HG03103 (cell line): ENCODE measurements around the gene CEP128.
A peak's percentile ranks its signal among the peaks of the same experiment; 100 is the strongest.

ENCODE experiments used
- ATAC-seq: cut with Tn5 transposase; IDR thresholded peaks from one replicate; pipeline ENCODE4 v1.9.1; 2021; ENCODE audit warnings: low read depth; ENCODE audit not compliant: unreplicated experiment

Gene CEP128

DNA sequence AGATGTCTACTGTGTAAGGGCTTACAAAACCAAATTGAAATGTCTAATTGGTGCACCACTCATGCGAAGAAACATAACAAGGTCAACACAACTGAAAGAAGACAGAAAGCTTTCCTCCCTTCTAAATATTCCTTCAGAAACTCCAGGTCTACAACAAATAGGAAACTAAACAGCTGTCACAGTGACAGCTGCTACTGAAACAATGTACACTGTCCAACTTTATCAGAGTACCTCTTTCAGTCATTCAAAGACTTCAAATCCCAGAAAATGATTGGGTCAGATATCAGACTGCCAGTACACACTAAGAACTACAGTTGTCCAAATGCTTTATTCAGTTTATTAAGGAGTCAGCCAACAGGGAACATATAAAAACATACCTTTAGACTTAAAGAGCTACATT is 35.2 kb downstream of the CEP128 start:
- no peak for ATAC-seq

DNA sequence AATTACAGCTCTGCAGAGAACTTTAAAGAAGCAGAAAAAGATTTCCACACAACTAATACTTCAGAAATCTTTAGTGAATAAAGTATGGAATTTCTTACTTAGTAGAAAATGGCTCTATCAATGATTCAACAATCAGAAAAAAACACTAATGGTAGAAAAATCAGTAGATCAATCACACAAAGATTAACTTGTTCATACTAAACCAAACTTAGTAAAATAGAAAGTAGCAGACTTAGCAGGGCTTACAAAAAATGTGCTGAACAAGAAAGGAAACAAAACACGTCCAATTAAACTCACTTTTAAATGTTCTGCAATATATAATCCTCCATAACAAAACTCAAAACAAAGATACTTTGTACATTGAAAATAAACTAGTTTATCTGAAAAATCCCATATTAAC is 38.9 kb downstream of the CEP128 start:
- ATAC-seq, result no peak

DNA sequence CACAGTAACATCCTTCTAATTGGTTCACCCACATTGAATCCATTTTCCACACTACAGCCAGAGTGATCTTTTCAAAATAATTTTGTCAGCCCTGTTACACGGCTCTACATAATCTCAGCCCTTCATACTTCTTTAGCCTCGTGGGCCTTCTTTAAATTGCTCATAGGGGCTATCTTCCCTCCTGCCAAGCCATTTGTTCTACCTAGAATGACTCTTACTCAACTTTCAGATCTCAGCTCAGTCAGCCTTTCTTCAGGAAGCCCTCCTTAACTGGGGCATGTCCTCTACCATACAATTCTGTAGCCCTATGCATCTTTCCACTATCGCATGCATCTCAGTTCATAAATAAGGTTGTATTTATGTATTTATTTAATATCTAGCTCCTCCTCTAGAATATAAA is 39.7 kb downstream of the CEP128 start:
- no peak for ATAC-seq

DNA sequence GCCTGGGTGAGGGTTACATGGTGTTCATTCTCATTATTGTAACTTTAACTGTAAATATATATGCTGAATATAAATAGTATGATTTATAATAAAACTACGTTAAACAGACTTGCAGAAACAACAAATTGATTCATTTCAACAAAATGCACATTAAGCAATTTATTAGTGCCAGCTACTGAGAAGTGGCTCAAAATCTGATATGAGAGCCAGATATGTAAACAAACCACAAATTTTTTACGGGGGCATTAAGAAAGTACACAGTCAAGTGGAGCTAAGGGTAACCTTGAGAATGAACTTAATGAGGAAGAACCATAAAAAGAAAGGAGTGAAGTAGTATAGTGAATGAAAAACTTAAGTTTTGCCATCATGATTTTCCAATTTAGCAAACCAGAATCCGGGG is 40.3 kb downstream of the CEP128 start:
- ATAC-seq, result no peak

DNA sequence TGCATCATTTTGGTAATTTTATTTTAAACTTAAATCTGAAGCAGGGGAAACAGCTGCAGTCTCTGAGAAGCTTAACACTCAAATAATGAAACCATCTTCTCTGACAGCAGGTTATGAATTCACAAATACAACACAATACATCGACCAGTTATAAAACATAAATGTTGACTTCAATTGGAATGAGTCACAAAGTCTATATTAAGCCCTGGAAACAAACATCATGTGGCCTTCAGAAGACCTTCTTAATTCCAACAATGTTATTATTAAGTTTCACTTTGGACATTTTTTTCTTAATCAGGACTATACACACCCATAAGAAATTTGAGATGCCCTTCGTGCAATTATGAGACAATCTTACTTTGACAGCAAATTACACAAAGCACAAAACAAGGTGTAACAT is 68.9 kb downstream of the CEP128 start:
- no peak for ATAC-seq

DNA sequence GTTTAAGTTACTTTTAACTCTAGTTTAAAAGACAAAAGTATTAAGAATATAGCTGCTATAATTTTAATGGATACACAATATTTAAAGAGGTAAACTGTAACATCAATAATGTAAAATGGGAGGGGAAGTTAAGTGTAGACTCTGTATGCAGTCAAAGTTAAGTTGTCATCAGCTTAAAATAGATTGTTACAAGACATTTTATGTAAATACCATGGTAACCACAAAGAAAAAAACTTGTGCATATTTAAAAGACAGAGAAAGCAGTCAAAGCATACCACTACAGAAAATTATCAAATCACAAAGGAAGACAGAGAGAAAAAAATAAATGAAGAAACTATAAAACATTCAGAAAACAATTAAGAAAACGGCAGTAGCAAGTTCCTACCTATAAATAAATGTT is 73.3 kb downstream of the CEP128 start:
- no peak for ATAC-seq

DNA sequence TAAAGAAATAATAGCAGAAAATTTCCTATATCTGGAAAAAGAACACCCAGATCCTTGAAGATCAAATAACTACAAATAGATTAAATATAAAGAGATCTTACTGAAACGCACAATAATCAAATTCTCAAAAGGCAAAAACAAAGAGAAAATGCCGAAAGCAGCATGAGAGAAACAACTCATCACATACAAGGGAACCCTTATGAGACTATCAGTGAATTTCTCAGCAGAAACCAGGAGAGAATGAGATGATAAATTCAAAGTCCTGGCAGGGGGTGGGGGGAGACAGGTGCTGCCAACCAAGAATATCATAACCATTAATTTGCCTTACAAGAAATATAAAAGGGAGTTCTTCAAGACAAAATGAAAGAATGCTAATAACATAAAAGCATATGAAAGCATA is 73.7 kb downstream of the CEP128 start:
- no peak for ATAC-seq

DNA sequence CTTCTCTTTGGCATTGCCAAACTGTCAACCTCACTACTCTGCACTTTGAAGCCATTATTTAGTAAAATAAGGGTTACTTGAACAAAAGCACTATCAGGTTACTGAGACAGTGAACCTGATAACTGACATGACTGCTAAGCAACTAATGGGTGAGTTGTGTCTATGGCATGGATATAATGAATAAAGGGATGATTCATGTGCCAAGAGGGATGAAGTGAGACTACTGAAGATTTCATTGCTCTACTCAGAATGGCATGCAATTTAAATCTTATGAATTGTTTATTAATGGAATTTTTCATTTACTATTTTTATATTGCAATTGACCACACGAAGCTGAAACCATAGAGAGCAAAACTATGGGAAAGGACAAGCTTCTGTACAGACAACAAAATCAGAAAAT is 74.4 kb downstream of the CEP128 start:
- no peak for ATAC-seq

DNA sequence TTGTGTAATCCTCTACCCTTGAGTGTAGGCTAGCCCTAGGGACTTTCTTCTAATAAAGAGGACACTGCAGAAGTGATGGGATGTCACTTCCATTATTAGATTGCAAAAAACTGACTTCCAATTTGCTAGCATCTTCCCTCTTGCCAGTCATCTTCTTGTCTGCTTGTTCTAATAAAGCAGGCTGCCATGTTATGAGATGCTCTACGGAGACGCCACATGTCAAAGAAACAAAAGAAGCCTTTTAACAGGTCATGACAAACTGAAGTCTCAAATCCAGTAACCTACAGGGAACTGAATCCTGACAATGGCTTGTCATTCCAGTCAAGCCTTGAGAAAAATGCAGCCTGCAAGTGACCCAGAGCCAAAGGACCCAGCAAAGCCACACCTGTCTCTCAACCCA is 76.0 kb downstream of the CEP128 start:
- ATAC-seq, result no peak

DNA sequence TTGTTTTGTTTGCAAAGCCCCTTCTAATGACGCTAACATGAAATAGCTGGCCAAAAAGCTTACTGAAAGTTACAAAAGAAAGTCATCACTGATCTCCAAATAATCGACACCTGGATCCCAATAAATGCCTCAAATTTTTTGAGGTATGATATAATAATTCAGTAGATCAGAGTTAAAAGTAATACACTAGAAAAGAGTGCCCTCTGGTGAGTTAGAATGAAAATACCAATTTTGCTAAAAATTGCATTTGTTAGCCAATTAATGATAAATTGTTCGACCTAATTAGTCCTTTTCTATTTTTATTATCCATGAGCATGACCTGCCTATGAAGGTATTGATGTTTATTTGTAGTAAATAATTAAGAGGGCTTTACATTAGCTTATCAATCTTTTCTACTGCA is 78.6 kb downstream of the CEP128 start:
- ATAC-seq, result no peak

DNA sequence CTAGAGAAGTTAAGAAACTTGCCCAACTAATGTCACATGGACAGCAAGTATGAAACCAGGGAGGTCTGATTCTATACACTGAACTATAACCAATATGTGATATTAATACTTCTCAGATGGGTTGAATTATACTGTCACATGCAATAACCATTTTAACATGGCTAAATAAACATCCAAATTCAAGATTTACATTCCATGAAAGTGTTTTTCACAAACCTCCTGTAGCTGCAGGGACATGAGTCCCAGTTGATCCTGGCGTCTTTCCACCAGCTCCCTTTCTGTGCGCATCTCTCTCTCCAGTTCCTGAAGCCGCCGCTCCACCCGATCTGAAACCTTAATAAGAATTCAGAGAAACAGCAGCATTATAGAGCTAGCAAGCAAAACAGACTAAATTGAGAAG is 79.0 kb downstream of the CEP128 start:
- no peak for ATAC-seq

DNA sequence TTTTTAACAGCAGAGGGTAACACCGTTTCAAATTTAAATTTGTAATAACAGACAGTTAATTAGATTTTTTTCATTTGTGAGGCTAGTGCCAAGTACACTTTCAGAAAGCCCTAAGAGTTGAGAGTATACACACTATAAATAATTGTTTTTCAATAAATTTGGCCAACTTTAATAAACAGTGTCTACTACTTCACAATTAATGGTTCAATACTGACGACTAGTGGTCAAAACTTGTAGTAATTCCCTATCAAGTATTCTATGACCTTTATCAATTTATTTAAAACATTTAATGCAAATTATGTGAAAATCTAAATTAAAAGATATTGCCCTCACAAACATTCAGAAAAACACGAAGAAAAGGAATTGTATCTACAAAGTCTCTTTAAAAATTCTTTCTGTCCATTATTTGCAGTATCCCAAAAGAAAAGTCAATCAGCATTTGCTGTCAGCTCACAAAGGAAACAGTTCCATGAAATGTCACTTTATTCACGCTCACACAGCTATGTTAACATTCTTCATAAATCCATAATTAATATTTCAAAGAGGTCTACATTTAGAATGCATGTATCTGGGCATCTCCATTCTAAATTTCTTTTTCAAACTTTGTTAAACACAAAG is 91.2 kb downstream of the CEP128 start:
- no peak for ATAC-seq

DNA sequence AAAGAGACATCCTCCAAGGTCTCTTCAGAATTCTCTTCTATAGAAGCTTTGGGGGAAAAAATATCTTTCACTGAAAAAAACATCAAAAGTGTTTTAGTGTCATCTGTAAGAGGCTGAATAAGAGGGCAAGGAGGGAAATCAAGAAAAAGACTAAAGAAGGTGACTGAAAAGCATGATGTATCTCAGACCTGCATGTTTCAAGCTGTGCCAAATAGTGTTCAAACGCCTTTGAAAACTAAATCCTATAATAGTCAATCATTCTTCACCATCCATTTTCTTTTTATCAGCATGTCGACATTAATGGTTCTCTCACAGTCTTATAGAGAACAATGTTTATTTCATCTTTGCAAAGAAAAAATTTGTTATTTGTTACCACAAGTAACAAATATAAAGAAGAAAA is 94.5 kb downstream of the CEP128 start:
- ATAC-seq, result no peak

DNA sequence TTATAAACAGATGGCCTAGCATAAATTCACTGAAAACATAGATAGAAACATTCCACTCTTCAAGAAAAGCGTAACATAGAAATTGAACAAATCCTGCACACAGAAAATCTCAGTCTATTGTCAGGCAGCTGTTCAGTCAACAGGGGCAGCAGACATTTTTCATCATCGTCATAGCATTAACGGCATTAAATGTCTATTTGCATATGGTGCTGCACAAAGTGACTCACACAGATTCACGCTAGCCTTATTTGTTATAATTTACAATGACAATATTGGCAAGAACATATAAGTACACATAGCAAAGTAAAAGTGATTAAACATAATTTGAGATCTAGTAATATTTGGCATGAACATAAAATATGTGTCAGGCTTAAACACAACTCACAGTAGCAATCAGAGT is 95.7 kb downstream of the CEP128 start:
- ATAC-seq, result no peak

DNA sequence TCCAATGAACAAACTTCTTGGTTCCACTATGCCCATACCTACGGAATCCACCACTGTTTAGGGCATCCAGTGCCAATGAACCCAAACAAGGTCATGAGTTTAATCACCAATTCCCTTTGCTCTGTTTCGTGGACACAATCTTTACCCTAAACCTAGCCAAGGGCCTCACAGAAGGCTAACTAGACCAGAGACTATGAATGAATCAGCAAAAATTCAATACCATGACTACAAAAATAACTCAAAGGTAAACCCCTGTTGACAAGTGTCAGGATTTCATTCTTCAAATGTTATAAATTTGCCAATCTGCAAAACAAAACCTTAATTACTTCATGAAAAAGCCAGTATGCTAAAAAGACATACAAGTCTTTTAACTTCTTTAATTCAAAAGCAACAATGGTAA is 96.7 kb downstream of the CEP128 start:
- no peak for ATAC-seq

DNA sequence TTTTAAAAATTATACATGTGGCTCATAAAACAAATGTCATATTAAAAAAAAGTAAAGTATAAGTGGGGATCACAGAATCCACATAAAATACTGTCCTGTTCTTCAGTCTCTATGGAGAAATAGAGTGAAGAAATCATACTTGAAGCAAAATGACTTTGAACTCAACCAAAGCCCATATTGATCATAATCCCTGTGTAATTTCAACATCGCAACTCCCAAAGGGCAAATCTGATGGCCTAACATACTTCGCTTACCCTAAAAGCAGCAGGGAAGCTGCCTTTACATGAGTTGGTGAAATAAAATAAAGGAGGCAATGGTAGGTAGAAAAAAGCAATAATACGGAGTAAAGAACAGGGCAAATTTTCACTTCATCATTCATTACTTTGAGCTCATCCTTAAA is 101.8 kb downstream of the CEP128 start:
- no peak for ATAC-seq

DNA sequence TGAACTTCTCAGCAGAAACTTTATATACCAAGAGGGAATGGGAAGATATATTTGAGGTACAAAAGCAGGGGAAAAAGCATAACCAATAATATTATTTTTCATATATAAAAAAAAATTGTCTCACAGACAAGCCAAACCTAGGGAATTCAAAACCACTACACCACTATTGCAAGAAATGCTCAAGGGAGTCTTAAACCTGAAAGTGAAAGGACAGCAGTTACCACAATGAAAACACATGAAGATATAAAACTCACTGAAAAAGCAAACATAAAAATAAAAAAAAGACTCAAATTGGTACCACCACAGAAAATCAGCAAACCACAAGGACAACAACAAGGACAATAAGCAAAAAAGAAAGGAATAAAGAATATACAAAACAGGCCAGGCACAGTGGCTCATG is 131.9 kb downstream of the CEP128 start:
- ATAC-seq, result peak; percentile 57

DNA sequence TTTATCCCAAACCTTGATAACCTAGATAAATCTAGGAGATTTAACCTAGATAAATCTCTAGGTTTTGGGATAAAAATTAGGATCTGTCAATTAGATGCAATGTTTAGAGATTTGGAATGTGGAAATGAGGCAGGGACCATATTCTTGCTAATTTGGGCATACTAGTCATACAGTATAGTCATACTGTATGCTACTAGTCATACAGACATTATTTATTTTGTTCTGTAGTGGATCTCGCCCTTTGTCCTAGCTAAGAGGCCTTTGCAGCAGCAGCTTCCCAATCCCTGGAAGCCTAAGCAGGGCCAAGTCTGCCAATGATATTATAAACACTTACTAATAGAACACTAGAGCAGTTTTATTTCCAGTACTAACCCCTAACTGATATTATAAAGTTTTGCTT is 136.4 kb downstream of the CEP128 start:
- ATAC-seq, result no peak

DNA sequence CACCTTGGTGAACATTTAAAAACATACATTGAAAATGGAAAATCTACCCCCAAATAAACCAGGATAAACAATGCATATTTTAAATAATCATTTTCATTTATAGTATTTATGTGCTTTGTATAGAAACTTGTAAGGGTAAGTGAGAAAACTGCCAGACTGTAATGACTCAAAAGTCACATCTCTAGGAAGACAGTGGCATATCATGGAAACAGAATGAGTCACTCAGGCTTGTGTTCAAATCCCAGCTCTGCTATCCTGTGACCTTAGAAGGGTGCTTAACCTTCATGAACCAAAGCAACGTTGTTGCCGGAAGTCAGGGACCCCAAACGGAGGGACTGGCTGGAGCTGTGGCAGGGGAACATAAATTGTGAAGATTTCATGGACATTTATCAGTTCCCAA is 142.7 kb downstream of the CEP128 start:
- no peak for ATAC-seq

DNA sequence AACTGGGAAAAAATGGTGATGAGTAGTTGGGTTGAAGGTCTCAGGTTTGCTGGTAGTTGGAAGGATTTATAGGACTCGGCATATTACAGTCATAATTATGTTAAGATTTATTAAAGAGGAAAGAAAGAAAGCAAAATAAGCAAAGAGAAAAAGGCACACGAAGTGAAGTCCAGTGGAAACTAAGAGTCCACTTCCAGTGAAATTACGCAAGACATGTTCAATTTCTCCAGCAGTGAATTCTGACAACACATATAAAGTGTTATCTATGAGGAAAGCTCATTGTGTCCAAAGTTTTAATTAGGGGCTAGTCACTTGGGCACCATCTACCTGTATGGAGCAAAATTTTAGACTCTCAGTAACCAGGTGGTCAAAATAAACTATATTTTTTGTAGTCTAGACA is 143.3 kb downstream of the CEP128 start:
- no peak for ATAC-seq

DNA sequence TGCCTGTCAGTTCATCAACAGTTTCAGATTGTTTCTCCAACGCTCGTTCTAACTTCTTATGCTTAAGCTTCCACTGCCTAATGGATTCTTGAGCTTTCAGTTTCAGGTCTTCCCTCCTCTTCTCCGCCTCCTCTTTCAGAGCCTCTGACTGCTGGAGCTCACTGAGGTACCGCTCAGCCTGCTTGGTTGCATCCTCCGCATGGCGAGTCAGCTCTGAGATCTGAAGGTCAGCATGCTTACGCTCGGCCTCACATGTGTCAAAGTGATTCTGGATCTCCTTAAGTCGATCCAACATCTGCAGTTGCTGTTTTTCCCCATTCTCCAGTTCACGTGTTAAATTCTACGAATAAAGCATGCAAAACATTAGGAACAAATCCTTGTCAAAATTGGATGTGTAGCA is 148.8 kb downstream of the CEP128 start:
- no peak for ATAC-seq

DNA sequence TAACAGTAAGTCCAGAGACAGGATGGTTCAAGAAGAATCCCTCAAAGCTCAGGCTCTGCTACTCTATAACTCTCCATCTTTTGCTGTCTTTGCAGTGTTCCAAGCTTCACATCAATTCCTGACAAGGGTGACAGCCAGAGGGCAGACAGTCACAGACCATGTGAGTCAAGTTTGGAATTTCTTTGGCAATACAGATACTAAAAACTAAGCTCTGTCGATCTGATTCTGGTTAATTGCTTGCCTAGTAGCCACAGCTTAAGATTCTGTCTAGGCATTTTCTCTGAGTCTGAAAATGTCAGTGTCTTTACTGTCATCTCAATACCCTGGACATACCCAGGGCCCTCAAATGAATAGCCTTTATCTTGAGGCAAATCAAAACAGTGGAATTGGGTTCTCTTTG is 153.7 kb downstream of the CEP128 start:
- ATAC-seq, result no peak

DNA sequence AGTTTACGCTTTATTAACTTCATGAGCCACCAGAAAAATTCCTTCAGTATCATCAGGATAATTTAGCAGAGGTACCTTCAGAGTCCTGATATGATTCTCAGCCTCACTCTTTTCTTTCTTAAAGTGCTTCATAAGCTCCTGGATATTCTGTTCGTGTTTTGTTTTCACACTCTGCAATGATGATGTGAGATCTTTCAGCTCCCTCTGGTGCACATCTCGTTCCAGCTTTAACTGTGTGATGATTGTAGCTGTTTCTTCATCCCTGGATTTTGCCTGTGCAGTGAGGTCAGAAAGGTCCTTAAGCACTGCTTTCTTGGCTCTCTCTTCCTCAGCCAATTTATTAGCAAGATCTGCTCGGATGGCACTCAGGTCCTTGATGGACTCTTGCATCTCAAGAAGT is 156.7 kb downstream of the CEP128 start:
- no peak for ATAC-seq
